AG04450 (cell line): ENCODE data around the gene FAM229A. TPM values are rescaled to one million over a fixed set of nuclear protein-coding genes. Genes with fewer than 3 reads are reported as not detected.

Experiments used
- CTCF ChIA-PET: fragments of 300-600, 350-600 bp; formaldehyde crosslinking; extraction: SDS; loops from one replicate; lab custom pipeline; 2022; ENCODE audit warnings: antibody characterized with exemption, inconsistent platforms; lab: Charles Lee
- POLR2A ChIA-PET: fragments of 350-600 bp; formaldehyde crosslinking; extraction: SDS; loops from one replicate; lab custom pipeline; 2021; ENCODE audit warnings: antibody characterized with exemption, inconsistent platforms; lab: Yijun Ruan, JAX
- DNase-seq: peaks from one replicate; pipeline ENCODE4 v3.0.0-alpha.2; 2011; ENCODE audit warnings: low read depth, low spot score
- H3K27ac ChIP-seq: one replicate; pipeline ENCODE4 v1.5.1; 2012; ENCODE audit warnings: low read depth, low read length, control low read depth
- H3K27me3 ChIP-seq: one replicate; pipeline ENCODE4 v1.6.0; 2012; ENCODE audit warnings: low read length; ENCODE audit not compliant: control insufficient read depth, insufficient read depth
- H3K4me3 ChIP-seq: 2 replicates; pipeline ENCODE4 v1.5.1; 2011; ENCODE audit warnings: mild to moderate bottlenecking, low read depth, low read length, control low read depth
- H3K9me3 ChIP-seq: 2 replicates; pipeline ENCODE4 v1.5.1; 2012; ENCODE audit warnings: low read length; ENCODE audit not compliant: control insufficient read depth, insufficient read depth
- CTCF ChIP-seq: IDR thresholded peaks from 2 replicates; pipeline ENCODE4 v1.5.1; 2011; ENCODE audit warnings: low read depth, low read length, control low read depth, inconsistent platforms
- polyA plus RNA-seq: library from polyadenylated mRNA; depleted of rRNA; stranded (reverse); fragments of >200 nt; gene quantifications from 2 replicates; pipeline ENCODE4 v1.2.3, GENCODE V29; 2011

FAM229A gene
- polyA plus RNA-seq, 1 experiment: 1.4 TPM

DNA sequence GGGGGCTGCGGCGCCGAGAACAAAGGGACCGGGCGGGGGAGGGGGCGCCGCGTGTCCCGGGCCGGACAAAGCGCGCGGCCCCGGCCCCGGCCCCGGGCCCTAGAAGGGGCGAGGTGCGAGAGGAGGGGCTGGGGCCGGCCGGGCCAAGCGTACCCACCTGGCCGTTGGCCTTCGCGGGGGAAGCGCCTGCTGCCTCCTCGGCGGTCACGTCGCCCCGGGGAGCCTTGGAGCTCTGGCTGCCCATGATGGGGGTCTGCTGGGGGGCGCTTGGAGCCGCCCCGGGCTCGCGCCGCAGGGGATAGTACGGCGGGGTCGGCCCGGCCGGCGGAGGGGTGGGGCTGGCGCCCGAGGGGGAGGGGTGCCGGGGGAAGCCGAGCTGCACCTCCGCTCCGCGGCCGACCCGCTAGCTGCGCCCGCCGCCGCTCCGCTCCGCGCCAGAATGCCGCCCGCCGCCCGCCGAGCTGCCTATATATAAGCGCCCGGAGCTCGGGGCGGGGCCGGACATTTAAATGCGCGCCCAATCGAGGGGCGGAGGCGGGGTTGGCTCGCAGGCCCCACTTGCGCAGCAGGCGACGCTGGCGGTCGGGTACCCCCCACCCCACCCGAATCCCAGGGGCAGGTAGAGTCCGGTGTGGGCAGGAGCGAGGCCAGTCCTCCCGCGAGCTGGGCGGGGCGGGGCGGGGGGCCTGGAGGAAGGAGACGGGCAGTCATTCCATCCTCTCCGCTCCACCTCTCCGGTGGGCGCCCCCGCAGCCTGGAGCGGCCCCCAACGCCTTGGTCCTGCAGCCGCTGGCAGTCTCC is 26.3 kb downstream of the FAM229A start, which contains the start of gene MARCKSL1:
TSS of gene MARCKSL1 (minus strand) at position 444 of the 801 bp plus-strand sequence. CDS start at position 244, 200 bp downstream.
- POLR2A ChIA-PET: interaction anchor here (0.6 to 3.0 kb wide), 37 partner anchors 9 to 1428 kb away, joined by 3 to 83 read pairs (median 5); partner anchors contain the start of genes BSDC1, CCDC28B, HDAC1 and IQCC
- Histone ChIP-seq H3K4me3 (peak within 1 kb of the TSS; percentile 85), H3K27me3 (no peaks in the 10 kb centered on the region), H3K9me3 (no peaks in the 10 kb centered on the region; the same call in 1 of the 2 replicates), H3K27ac (no peak within 1 kb of the TSS)
- DNase-seq: no peak
- no peak for TF ChIP-seq CTCF
- CTCF ChIA-PET: interaction anchor here (0.6 to 1.5 kb wide), 4 partner anchors 24 to 460 kb away, joined by 4 to 13 read pairs (median 9); partner anchors contain the start of gene BSDC1

DNA sequence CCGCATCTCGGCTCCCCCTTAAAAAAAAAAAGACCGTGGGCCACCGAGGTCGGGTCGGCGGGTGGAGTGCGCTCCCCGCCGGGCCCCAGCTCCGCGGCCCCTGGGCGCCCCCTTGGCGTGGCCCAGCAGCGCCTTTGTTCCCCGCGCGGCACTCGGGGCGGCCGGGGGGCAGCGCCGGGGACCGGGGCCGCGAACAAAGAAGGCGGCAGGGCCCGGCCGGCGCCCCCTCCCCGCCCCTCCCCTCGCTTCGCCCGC is 26.8 kb downstream of the FAM229A start:
- H3K9me3 ChIP-seq: no peaks in the 10 kb centered on the region; the same call in 1 of the 2 replicates
- no peak overlapping the region for H3K27ac ChIP-seq
- ChIA-PET CTCF (interaction anchor here (0.6 to 1.5 kb wide), 3 partner anchors 24 to 120 kb away, joined by 4 to 13 read pairs (median 8); partner anchors contain the start of gene BSDC1), POLR2A (interaction anchor here (0.5 to 3.0 kb wide), 28 partner anchors 10 to 1427 kb away, joined by 3 to 83 read pairs (median 6); partner anchors contain the start of genes BSDC1, CCDC28B, HDAC1 and IQCC)
- H3K27me3 ChIP-seq: no peaks in the 10 kb centered on the region
- DNase-seq: no peak
- peak overlapping the region; percentile 85 for H3K4me3 ChIP-seq
- no peak for TF ChIP-seq CTCF

DNA sequence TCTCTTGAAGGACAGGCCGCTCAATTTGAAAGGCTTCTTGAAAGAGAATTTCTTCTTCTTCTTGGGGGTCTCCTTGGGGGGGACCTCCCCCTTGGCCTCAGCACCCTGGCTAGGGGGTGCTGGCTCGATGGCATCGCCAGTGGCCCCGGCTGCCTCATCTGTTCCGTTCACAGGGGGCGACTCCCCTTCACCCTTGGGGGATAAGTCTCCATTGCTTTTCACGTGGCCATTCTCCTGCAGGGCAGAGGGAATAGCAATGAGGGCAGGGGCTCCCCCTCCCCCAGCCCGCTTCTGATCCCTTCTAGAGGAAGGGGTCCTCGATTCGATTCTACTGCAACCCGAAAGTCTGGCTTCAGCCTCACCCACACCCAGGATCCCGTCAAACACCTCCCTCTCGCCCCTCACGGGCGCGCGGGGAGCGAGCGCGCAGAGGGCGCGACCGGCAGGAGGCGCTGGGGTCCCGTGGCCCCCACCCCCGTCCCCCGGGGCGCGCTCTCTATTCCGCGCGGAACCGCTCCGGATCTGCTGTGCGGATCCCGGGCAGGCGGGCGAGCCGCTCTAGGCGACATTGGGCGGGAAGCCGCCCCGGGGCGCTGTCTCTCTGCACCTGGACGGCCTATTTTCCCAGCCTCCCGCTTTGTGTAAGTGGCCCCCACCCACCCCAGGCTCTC is 27.3 kb downstream of the FAM229A start:
- Histone ChIP-seq H3K4me3 (peak overlapping the region; percentile 85), H3K27me3 (no peaks in the 10 kb centered on the region), H3K9me3 (no peaks in the 10 kb centered on the region; the same call in 1 of the 2 replicates), H3K27ac (no peak overlapping the region)
- peak; percentile 71 for TF ChIP-seq CTCF
- POLR2A ChIA-PET: interaction anchor here (0.5 to 3.0 kb wide), 16 partner anchors 10 to 1427 kb away, joined by 3 to 83 read pairs (median 13); partner anchors contain the start of genes BSDC1, CCDC28B, HDAC1 and SDC3
- DNase-seq: no peak
- CTCF ChIA-PET: interaction anchor here (0.6 to 2.3 kb wide), 4 partner anchors 23 to 119 kb away, joined by 4 to 13 read pairs (median 7); partner anchors contain the start of gene BSDC1

GRCh38 chr1:32334274-32334861 is 27.9 kb downstream of the FAM229A start:
- no peak overlapping the region for H3K27ac ChIP-seq

More at GRCh38 chr1:32334274-32334861, 27.9 kb downstream of the FAM229A start:
- Histone ChIP-seq H3K4me3 (peak overlapping the region; percentile 85), H3K27me3 (no peaks in the 10 kb centered on the region), H3K9me3 (no peaks in the 10 kb centered on the region; the same call in 1 of the 2 replicates)
- no peak for DNase-seq
- POLR2A ChIA-PET: interaction anchor here (1.0 kb wide), 1 partner anchor 11 kb away, joined by 3 read pairs; no protein-coding TSS in a partner anchor
- no peak for TF ChIP-seq CTCF
- CTCF ChIA-PET: interaction anchor here (2.3 kb wide), 1 partner anchor 118 kb away, joined by 6 read pairs; no protein-coding TSS in a partner anchor
